Activated naive CD8-positive, alpha-beta T cell treated with anti-CD3 and anti-CD28 coated beads for 36 hours (primary cell): ENCODE results near the gene CD8A. TPM values are rescaled to one million over a fixed set of nuclear protein-coding genes. Genes with fewer than 3 reads are reported as not detected.

Experiments used
- DNase-seq: peaks from one replicate; pipeline ENCODE4 v3.0.0; 2021
- H3K27ac Mint-ChIP-seq: one replicate; pipeline ENCODE4 v1.8.0; 2022; ENCODE audit warnings: mild to moderate bottlenecking, moderate library complexity, mixed read lengths
- H3K27me3 Mint-ChIP-seq: one replicate; pipeline ENCODE4 v1.8.0; 2022; ENCODE audit warnings: mild to moderate bottlenecking, mixed read lengths
- H3K36me3 Mint-ChIP-seq: one replicate; pipeline ENCODE4 v1.8.0; 2021; ENCODE audit warnings: mild to moderate bottlenecking, mixed read lengths
- H3K4me1 Mint-ChIP-seq: one replicate; pipeline ENCODE4 v1.8.0; 2021; ENCODE audit warnings: mixed read lengths
- H3K4me3 Mint-ChIP-seq: one replicate; pipeline ENCODE4 v1.8.0; 2022; ENCODE audit warnings: mild to moderate bottlenecking, moderate library complexity, mixed read lengths
- H3K9me3 Mint-ChIP-seq: one replicate; pipeline ENCODE4 v1.8.0; 2022; ENCODE audit warnings: mixed read lengths
- total RNA-seq, 2 experiments: library from RNA; stranded (reverse); gene quantifications; one replicate each; pipeline ENCODE4 v1.2.3, GENCODE V29; 2021

CD8A gene
- total RNA-seq, 2 experiments from 2014 or later: 356 to 357 TPM

DNA sequence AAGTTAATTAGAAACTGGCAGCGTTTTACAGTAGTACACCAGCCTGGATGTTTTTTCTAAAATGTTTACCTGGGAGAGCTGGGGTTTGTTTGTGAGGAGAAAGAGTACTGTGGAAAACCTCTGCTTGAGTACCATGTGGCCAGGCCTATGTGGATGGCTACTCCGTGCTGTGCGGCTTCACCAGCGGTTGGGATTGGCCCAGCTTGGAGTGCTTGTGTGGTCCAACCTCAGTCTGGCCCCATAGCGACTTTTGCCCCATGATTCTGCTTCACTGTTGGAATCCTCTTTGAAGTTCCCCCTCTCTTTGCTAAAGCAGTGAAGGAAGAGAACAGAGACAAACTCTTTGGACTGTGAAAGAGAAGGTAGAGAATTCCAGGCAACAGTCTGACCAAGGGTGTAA, 15.9 kb downstream of the CD8A start:
- Mint-ChIP-seq H3K27me3 (no peaks in the 10 kb centered on the region), H3K4me1 (peaks cover 18% of the 10 kb centered on the region), H3K36me3 (peaks cover 24% of the 10 kb centered on the region), H3K9me3 (no peaks in the 10 kb centered on the region), H3K27ac (no peak overlapping the region), H3K4me3 (no peak overlapping the region)
- no peak for DNase-seq

DNA sequence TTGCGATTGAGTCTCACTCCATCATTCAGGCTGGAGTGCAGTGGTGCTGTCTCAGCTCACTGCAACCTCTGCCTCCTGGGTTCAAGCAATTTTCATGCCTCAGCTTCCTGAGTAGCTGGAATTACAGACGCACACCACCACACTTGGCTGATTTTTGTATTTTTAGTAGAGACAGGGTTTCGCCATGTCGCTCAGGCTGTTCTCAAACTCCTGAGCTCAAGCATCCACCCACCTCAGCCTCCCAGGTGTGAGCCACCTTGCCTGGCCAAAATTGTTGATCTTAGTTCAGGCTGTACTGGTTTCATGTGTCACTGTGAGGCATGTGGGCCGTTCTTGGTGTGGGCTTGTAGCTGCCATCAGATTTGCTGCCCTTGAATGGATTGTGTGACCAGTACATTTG, 18.1 kb downstream of the CD8A start:
- Mint-ChIP-seq H3K4me1 (peaks cover 18% of the 10 kb centered on the region), H3K9me3 (no peaks in the 10 kb centered on the region), H3K27ac (no peak overlapping the region), H3K27me3 (no peaks in the 10 kb centered on the region), H3K4me3 (no peak overlapping the region), H3K36me3 (peaks cover 24% of the 10 kb centered on the region)
- DNase-seq: no peak

DNA sequence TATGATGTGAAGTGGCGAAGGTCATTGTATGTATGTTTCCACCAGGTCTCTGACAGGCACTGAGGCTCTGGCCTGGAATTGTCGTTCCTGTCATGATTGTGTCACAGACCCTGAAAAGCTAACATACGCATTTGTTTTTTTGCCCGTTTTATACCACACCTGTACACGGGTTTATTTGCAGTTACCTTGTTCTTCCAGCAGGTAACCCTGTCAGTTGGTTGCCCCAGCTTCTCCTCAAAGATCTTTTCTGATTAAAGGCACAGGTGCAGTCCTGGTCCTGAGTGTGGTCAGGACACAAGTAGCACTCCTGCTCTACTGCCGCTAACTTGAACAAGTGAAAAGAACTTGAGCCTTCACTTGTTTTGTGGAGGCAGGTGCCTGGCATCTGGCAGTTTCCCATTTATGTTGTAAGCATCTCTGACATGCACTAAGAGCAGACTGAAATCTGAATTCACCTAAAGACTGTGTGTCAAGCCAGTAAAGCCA, 19.9 kb downstream of the CD8A start:
- Mint-ChIP-seq H3K4me1 (peaks cover 18% of the 10 kb centered on the region), H3K27me3 (no peaks in the 10 kb centered on the region), H3K27ac (no peak overlapping the region), H3K4me3 (no peak overlapping the region), H3K36me3 (peaks cover 24% of the 10 kb centered on the region), H3K9me3 (no peaks in the 10 kb centered on the region)
- DNase-seq: no peak

DNA sequence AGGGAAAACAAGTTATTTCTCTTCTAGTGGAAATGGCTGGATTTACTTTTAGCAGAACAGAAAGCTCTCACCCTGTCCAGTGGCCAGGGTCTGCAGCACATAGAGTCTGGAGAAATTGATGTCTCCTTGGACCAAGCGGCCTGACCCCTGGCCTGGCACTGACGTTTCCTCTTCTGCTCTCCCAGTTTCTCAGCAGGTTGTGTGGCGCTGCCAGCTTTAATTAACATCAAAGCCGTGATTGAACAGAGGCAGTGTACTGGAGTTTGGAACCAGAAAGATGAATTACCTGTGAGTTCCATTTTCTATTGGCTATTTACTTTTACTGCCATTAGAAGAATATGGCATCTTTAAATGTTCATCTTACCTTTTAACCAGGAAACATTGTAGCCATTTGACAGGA, 20.9 kb downstream of the CD8A start:
- H3K4me3 Mint-ChIP-seq: no peak overlapping the region

DNA sequence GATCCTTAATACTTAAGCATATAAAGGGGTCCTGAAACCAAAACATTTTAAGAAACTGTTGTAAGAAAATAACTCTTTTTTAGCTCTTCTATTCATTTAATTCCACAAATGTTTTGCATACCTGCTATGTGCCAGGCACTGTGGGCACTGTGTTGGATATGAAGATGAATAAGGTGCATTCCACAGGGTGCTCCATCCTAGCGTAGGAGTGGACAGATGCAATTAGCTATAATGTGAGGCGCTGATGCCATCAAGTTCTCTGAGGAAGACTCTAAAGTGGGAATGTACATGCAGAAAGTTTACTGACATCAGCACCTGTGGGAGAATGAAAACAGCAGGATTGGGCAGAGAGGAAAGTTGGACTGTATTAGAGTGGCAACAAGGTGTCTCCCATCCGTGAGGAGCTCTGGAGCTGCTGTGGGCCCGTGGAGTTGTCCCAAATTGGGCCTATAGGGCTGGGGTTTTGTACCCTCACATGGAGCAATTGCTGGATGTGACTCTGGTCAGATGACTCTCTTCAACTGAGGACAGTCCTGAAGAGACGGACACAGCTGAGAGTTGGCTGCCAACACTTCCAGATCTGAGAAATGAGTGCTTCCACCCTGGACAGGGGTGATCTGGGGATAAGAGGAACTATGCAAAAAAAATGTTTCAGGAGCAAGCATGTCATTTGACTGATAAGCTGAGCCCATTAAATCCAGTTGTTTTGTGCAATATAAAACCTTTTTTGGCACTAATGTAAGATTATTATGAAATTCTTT, 22.3 kb downstream of the CD8A start:
- Mint-ChIP-seq H3K4me3 (no peak overlapping the region), H3K36me3 (peaks cover 23% of the 10 kb centered on the region), H3K27me3 (no peaks in the 10 kb centered on the region), H3K27ac (no peak overlapping the region), H3K9me3 (no peaks in the 10 kb centered on the region), H3K4me1 (peaks cover 20% of the 10 kb centered on the region)
- no peak for DNase-seq

More for the DNA sequence above, 20.9 kb downstream of the CD8A start:
- H3K27ac Mint-ChIP-seq: no peak overlapping the region
- no peak for DNase-seq
- H3K9me3 Mint-ChIP-seq: no peaks in the 10 kb centered on the region
- peaks cover 18% of the 10 kb centered on the region for H3K4me1 Mint-ChIP-seq
- no peaks in the 10 kb centered on the region for H3K27me3 Mint-ChIP-seq
- peaks cover 27% of the 10 kb centered on the region for H3K36me3 Mint-ChIP-seq

DNA sequence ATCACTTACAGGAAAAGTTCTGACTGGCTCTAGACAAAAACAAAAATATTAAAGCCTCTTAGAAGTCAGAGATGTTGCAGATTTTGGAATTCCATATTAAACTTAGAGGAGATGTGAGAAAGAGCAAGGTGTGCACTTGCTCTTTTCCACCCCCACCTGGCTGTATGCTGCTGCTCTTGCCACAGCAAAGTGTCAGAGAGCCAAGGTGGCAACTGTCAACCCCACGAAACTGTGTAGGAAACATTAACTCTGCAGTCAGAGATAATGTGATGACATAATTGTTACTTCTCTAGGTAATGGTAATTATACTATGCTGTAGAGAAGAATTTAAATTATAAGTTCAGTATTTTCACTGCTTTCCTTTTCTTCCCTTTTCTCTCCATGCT, 25.4 kb downstream of the CD8A start:
- H3K27me3 Mint-ChIP-seq: no peaks in the 10 kb centered on the region
- no peak overlapping the region for H3K27ac Mint-ChIP-seq
- peaks cover 28% of the 10 kb centered on the region for H3K4me1 Mint-ChIP-seq
- DNase-seq: no peak
- no peak overlapping the region for H3K4me3 Mint-ChIP-seq
- H3K36me3 Mint-ChIP-seq: peaks cover 8% of the 10 kb centered on the region
- H3K9me3 Mint-ChIP-seq: peaks cover 2% of the 10 kb centered on the region

DNA sequence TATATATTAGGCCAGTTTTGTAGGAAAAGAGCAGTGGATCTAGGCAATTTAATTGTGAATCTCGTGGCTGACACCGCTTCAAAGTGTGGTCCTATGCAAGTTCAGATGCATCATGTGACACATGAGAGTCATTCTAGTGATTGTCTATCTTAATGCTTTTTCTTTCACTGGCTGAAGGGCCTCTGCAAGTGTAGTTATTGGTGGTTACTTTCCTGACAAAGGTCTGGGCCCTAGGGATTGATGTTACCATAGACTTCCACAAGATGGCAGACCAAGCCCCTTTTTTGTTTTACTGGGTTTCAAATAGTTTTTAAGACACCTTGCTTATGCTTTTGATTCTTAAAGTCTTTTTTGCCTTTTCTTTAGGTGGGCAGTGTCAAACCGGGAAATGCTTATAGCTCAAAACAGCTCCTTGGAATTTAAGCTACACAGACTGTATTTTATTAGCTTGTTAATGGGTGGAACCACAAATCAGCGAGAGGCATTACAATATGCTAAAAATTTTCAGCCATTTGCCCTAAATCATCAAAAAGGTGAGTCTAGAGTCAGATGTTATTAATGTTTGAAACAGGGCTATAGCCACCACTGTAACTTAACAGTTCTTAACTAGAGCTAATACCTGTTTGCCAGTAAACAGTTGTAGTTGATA, 25.9 kb downstream of the CD8A start:
- Mint-ChIP-seq H3K27ac (peak overlapping the region; percentile 42), H3K27me3 (no peaks in the 10 kb centered on the region), H3K36me3 (peaks cover 14% of the 10 kb centered on the region), H3K9me3 (peaks cover 2% of the 10 kb centered on the region), H3K4me1 (peaks cover 32% of the 10 kb centered on the region), H3K4me3 (no peak overlapping the region)
- peak; percentile 40 for DNase-seq

DNA sequence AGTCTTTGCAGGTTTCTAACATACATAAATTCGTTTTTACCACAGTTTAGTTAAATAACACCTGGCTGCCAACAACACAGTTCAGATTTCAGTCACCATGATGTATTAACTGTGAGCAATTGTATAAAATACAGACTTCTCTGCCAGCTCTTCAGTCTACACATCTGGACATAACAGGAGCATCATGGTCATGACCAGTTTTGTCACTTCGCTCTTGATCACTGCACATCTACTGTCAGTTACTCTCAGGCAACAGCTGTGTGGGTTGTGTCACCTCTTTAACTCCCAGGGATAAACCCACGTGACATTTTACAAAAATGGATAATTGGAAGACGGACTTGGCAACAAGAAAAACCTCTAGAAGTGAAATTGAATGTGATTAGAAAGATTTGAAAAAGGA, 30.3 kb downstream of the CD8A start:
- H3K27ac Mint-ChIP-seq: peak overlapping the region; percentile 82

DNA sequence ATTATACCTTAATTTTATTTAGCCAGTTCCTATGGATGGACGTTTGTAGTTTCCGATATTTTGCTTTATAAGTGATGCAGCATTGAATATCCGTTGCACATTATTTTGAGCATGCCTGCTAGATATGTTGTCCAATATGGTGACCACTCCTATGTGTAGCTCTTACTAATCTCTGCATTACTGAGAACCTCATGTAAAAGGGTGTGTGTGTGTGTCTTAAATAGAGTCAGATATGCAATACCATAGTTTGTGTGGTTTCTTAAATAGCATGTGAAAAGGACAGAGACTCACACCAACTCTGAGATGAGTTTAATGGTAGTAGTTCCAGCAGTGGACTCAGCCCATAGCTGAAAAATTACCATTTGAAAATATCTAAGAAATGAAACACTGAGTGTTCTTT, 32.3 kb downstream of the CD8A start:
- H3K27ac Mint-ChIP-seq: no peak overlapping the region
- no peaks in the 10 kb centered on the region for H3K27me3 Mint-ChIP-seq
- H3K36me3 Mint-ChIP-seq: peaks cover 25% of the 10 kb centered on the region
- no peak overlapping the region for H3K4me3 Mint-ChIP-seq
- DNase-seq: no peak
- H3K4me1 Mint-ChIP-seq: peaks cover 36% of the 10 kb centered on the region
- peaks cover 2% of the 10 kb centered on the region for H3K9me3 Mint-ChIP-seq

More for the DNA sequence above, 30.3 kb downstream of the CD8A start:
- H3K27me3 Mint-ChIP-seq: no peaks in the 10 kb centered on the region
- peaks cover 45% of the 10 kb centered on the region for H3K4me1 Mint-ChIP-seq
- no peak overlapping the region for H3K4me3 Mint-ChIP-seq
- H3K9me3 Mint-ChIP-seq: peaks cover 2% of the 10 kb centered on the region
- peaks cover 23% of the 10 kb centered on the region for H3K36me3 Mint-ChIP-seq
- DNase-seq: no peak

DNA sequence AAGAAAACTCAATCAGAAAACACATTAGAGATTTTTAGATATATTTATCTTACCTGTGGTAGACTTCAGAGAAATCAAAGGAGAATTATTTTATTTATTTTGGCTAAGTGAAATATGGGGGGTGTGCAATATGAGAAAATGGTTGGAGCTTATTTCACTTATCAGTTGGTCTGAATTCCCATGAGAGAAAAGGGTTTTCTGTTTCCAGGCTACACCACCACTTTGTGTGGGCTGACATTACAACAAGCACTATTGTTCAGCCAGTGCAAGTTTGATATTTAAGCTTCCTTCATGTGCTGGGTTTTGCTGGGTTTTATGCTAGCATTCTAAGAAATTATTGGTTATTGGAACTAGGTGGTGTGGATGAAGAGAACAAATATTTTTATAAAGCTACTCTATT, 37.1 kb downstream of the CD8A start:
- H3K27ac Mint-ChIP-seq: no peak overlapping the region
- H3K27me3 Mint-ChIP-seq: no peaks in the 10 kb centered on the region
- no peak overlapping the region for H3K4me3 Mint-ChIP-seq
- peaks cover 13% of the 10 kb centered on the region for H3K9me3 Mint-ChIP-seq
- H3K4me1 Mint-ChIP-seq: peaks cover 22% of the 10 kb centered on the region
- peaks cover 48% of the 10 kb centered on the region for H3K36me3 Mint-ChIP-seq
- no peak for DNase-seq

DNA sequence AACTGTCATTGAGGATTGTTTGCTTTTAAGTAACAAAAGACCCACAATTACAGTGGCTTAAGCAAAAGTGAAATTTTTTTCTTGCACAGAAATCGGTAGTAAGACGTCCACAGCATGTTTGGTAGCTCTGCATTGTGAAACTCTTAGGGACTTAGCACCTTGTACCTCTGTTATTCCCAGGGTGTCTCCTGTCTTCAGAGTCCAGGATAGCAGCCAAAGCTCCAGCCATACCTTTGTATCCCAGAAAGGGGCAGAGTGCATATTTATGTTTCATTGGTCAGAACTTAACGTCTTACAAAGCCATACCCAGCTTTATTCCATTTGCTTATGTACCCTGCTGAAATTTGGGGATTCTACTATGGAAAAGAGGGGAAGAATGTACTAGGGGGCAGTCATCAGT, 37.8 kb downstream of the CD8A start:
- Mint-ChIP-seq H3K27me3 (no peaks in the 10 kb centered on the region), H3K9me3 (peaks cover 13% of the 10 kb centered on the region), H3K36me3 (peaks cover 48% of the 10 kb centered on the region), H3K27ac (no peak overlapping the region), H3K4me3 (no peak overlapping the region), H3K4me1 (peaks cover 22% of the 10 kb centered on the region)
- no peak for DNase-seq

DNA sequence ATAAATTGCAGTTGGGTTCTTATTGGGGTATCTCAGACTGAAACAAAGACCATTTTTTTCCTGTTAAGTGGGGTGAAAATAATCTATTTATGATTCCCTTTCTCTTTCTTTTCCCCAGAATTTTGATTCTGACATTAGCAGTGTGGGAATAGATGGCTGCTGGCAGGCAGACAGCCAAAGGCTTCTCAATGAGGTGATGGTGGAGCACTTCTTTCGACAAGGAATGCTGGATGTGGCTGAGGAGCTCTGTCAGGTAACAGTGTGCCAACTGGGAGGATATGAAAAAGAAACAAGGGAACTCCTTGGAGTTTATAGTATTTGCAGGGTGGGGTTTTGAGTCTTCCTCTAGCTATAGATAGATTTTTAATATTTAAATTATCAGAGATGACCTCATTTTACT, 38.9 kb downstream of the CD8A start:
- no peak overlapping the region for H3K27ac Mint-ChIP-seq
- peaks cover 13% of the 10 kb centered on the region for H3K9me3 Mint-ChIP-seq
- no peaks in the 10 kb centered on the region for H3K27me3 Mint-ChIP-seq
- no peak for DNase-seq
- H3K4me1 Mint-ChIP-seq: peaks cover 27% of the 10 kb centered on the region
- no peak overlapping the region for H3K4me3 Mint-ChIP-seq
- H3K36me3 Mint-ChIP-seq: peaks cover 49% of the 10 kb centered on the region

DNA sequence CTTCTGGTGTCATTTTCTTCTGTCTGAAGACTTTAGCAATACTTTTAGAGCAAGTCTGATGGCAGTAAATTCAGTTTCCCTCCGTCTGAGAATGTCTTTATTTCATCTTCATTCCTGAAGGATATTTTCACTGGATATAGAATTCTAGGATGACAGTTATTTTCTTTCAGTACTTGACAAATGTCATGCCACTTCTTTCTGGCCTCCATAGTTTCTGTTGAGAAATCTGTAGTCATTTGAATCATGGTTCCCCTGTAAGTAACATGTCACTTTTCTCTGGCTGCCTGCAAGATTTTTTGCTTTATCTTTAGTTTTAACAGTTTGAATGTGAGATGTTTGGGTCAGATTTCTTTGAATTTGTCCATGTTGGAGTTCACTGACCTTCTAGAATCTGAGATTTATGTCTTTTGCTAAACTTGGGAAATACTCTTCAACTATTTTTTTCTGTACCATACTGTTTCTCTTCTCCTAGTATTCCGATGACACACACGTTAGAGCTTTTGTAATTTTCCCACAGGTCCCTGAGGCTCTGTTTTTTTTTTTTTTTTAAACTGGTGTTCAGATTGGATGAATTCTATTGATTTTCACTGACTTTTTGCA, 40.4 kb downstream of the CD8A start:
- Mint-ChIP-seq H3K27me3 (no peaks in the 10 kb centered on the region), H3K36me3 (peaks cover 46% of the 10 kb centered on the region), H3K4me1 (peaks cover 41% of the 10 kb centered on the region), H3K4me3 (no peak overlapping the region), H3K9me3 (peaks cover 13% of the 10 kb centered on the region), H3K27ac (no peak overlapping the region)
- DNase-seq: no peak

DNA sequence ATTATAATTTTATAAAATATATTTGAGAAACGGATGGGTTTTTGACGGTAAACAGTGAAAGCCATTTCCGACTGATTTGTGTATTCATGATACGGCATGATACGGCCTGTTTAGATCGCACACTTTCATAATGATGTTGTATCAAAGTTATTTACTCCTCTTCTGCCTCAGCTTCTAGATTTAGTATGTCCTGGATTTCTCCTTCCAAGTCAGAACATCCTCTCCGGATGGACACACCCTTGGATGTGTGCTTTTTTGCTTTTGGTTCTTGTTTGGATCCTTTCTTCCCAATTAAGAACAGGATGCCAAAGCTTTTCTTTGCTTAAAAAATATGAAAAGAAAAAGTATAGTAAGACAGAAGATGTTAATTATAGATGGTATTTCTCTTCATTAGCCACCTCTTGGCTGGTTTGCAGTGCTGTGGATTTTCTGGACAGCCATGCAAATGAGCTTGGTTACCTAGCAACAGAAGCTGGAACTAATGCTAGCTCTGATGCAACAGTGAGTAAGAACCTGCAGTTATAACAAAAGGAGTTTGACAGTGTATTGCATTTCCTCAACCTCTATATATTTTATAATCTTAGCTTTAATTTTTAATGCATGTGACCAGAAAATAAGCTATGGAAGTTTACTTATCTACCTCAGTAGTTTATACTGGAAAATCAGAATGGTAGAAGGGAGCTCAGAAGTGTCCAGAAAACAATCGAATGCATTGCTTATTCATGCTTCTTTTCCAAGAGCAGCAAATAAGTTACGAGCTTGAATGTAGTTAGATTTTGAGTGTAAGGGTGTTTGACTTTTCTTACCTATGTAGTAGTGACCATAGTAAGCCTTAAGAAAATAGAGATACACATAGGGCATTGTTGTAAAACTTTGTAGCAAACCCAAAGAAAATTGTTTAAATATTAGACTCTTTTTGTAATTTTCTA, 42.7 kb downstream of the CD8A start:
- peaks cover 48% of the 10 kb centered on the region for H3K36me3 Mint-ChIP-seq
- H3K27ac Mint-ChIP-seq: peak overlapping the region; percentile 52
- H3K4me3 Mint-ChIP-seq: no peak overlapping the region

DNA sequence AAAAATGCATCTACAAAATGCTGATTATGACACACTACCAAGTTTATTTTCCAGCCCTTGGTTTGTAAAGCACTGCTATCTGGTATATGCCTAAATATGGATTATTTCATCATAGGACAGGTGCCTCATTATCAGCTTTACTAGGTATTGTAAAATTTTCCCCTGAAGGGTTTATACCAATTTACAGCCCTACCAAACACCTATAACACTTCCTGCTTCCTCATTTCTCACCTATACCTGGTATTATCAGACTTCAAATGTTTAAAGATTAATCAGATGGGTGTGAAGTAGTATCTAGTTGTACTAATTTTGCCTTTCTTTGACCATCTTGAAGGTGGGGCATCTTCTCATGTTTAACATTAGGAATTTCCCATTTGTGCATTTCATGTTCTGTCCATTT, 43.8 kb downstream of the CD8A start:
- Mint-ChIP-seq H3K36me3 (peaks cover 44% of the 10 kb centered on the region), H3K27ac (peak overlapping the region; percentile 72), H3K27me3 (no peaks in the 10 kb centered on the region), H3K9me3 (peaks cover 13% of the 10 kb centered on the region), H3K4me3 (no peak overlapping the region), H3K4me1 (peaks cover 44% of the 10 kb centered on the region)
- no peak for DNase-seq

More for the DNA sequence above, 42.7 kb downstream of the CD8A start:
- H3K4me1 Mint-ChIP-seq: peaks cover 42% of the 10 kb centered on the region
- peaks cover 13% of the 10 kb centered on the region for H3K9me3 Mint-ChIP-seq
- H3K27me3 Mint-ChIP-seq: no peaks in the 10 kb centered on the region
- DNase-seq: no peak
